Measurements from ENCODE around the gene TPRX2.
"Not testable (repeated sequence)": the region's sequence is repeated elsewhere in the genome, so short reads cannot be mapped to it uniquely, and the experiment has no call there.

Gene TPRX2

GRCh38 chr19:47858646-47859285, at the start of gene TPRX2:
TPRX2 (plus strand) TSS chr19:47859235; CDS start chr19:47859247, 12 bp downstream.
- DNase-seq (ENCODE audit: low read depth), result not testable (repeated sequence)

- DNase-seq (ENCODE audit: low read depth), result peak; percentile 12
Observed at GRCh38 chr19:47813304-47813994, 45.6 kb upstream of the TPRX2 start.

GRCh38 chr19:47813995-47814328, 45.1 kb upstream of the TPRX2 start:
- DNase-seq (ENCODE audit: low read depth), result no peak

- DNase-seq (ENCODE audit: low read depth), result not testable (repeated sequence)
Observed at GRCh38 chr19:47816270-47816669, 42.8 kb upstream of the TPRX2 start.

- not testable (repeated sequence) for DNase-seq (ENCODE audit: low read depth)
Observed at GRCh38 chr19:47818221-47818620, 40.8 kb upstream of the TPRX2 start.

- no peak for DNase-seq (ENCODE audit: low read depth)
Observed at GRCh38 chr19:47819858-47820257, 39.2 kb upstream of the TPRX2 start.

GRCh38 chr19:47820410-47820809, 38.6 kb upstream of the TPRX2 start:
- no peak for DNase-seq (ENCODE audit: low read depth)

- no peak for DNase-seq (ENCODE audit: low read depth)
Observed at GRCh38 chr19:47821460-47822020, 37.5 kb upstream of the TPRX2 start, which contains the start of gene CRX. CRX (plus strand) TSS chr19:47821937; CDS start chr19:47834444, 12,507 bp downstream.

GRCh38 chr19:47824396-47824795, 34.6 kb upstream of the TPRX2 start:
- no peak for DNase-seq (ENCODE audit: low read depth)

GRCh38 chr19:47826800-47827199, 32.2 kb upstream of the TPRX2 start:
- DNase-seq (ENCODE audit: low read depth), result no peak

GRCh38 chr19:47832723-47833122, 26.3 kb upstream of the TPRX2 start:
- no peak for DNase-seq (ENCODE audit: low read depth)

- DNase-seq (ENCODE audit: low read depth), result no peak
Observed at GRCh38 chr19:47836038-47836437, 23.0 kb upstream of the TPRX2 start.

GRCh38 chr19:47839411-47839810, 19.6 kb upstream of the TPRX2 start:
- DNase-seq (ENCODE audit: low read depth), result no peak

GRCh38 chr19:47839913-47840312, 19.1 kb upstream of the TPRX2 start:
- DNase-seq (ENCODE audit: low read depth), result no peak

- no peak for DNase-seq (ENCODE audit: low read depth)
Observed at GRCh38 chr19:47842941-47843340, 16.1 kb upstream of the TPRX2 start.

- DNase-seq (ENCODE audit: low read depth), result no peak
Observed at GRCh38 chr19:47848425-47848822, 10.6 kb upstream of the TPRX2 start.

- no peak for DNase-seq (ENCODE audit: low read depth)
Observed at GRCh38 chr19:47848823-47849473, 10.1 kb upstream of the TPRX2 start.

- DNase-seq (ENCODE audit: low read depth), result no peak
Observed at GRCh38 chr19:47853003-47853402, 6.0 kb upstream of the TPRX2 start.

- DNase-seq (ENCODE audit: low read depth), result no peak
Observed at GRCh38 chr19:47854459-47854858, 4.6 kb upstream of the TPRX2 start.

- DNase-seq (ENCODE audit: low read depth), result not testable (repeated sequence)
Observed at GRCh38 chr19:47858231-47858630, 804 bp upstream of the TPRX2 start.

- not testable (repeated sequence) for DNase-seq (ENCODE audit: low read depth)
Observed at GRCh38 chr19:47859838-47860237, 803 bp downstream of the TPRX2 start.

GRCh38 chr19:47860602-47861297, 1.7 kb downstream of the TPRX2 start:
- DNase-seq (ENCODE audit: low read depth), result no peak
